ENCODE results near the gene PRTFDC1. TPM values are rescaled to one million over a fixed set of nuclear protein-coding genes. Genes with fewer than 3 reads are reported as not detected.

The PRTFDC1 gene
- total RNA-seq, 8 experiments from 2014 or later, result 5.6 to 31.3 (median 10.1) TPM

- in situ Hi-C loops (cut with MboI; ENCODE audit: low pct_unique_long_range_greater_than_20kb in 2 of 9, low sequenced_read_pairs in 9 of 9, unreplicated experiment in 9 of 9), result no loop called here
- no peaks in the 10 kb centered on the region for H3K4me1 ChIP-seq (replicated peaks in 1 of 2)
- H3K27ac ChIP-seq, result no peak overlapping the region
- no peak for ATAC-seq (replicated peaks in 6 of 8)
- WGBS, 10 experiments, result 67 to 100% (median 96%) methylated on average over 1 to 2 of the region's 2 CpGs; no CpG with 5 or more reads in 2 of the 10 experiments
- no peak overlapping the region for H3K4me3 ChIP-seq
Measured at GRCh38 chr10:24893127-24893526, 59.3 kb downstream of the PRTFDC1 start.

GRCh38 chr10:24891823-24892222, 60.6 kb downstream of the PRTFDC1 start:
- Histone ChIP-seq H3K4me1 (replicated peaks in 1 of 2) (no peaks in the 10 kb centered on the region), H3K27ac (no peak overlapping the region), H3K4me3 (no peak overlapping the region)
- WGBS, 10 experiments, result 60 to 100% (median 82%) methylated on average over 1 of the region's 1 CpG; no CpG with 5 or more reads in 4 of the 10 experiments
- peak in 3 of 8 experiments; percentile 58 to 59 (median 59) for ATAC-seq (replicated peaks in 6 of 8)
- in situ Hi-C loops (cut with MboI; ENCODE audit: low pct_unique_long_range_greater_than_20kb in 2 of 9, low sequenced_read_pairs in 9 of 9, unreplicated experiment in 9 of 9), result no loop called here

- Histone ChIP-seq H3K4me1 (replicated peaks in 1 of 2) (peaks cover 0 to under 1% of the 10 kb centered on the region in 2 donors), H3K27ac (no peak overlapping the region), H3K4me3 (no peak overlapping the region)
- in situ Hi-C loops (cut with MboI; ENCODE audit: low pct_unique_long_range_greater_than_20kb in 2 of 9, low sequenced_read_pairs in 9 of 9, unreplicated experiment in 9 of 9), result no loop called here
- ATAC-seq (replicated peaks in 6 of 8), result peak in 2 of 8 experiments; percentile 69 to 77
- WGBS, 10 experiments, result 0 to 100% (median 92%) methylated on average over 1 of the region's 1 CpG; no CpG with 5 or more reads in 6 of the 10 experiments
Measured at GRCh38 chr10:24889639-24890038, 62.8 kb downstream of the PRTFDC1 start.

GRCh38 chr10:24887855-24888231, 64.6 kb downstream of the PRTFDC1 start:
- no peak overlapping the region for H3K27ac ChIP-seq
- H3K4me1 ChIP-seq (replicated peaks in 1 of 2), result peaks cover 0 to 15% of the 10 kb centered on the region in 2 donors
- no peak for ATAC-seq (replicated peaks in 6 of 8)
- in situ Hi-C loops (cut with MboI; ENCODE audit: low pct_unique_long_range_greater_than_20kb in 2 of 9, low sequenced_read_pairs in 9 of 9, unreplicated experiment in 9 of 9), result no loop called here
- no peak overlapping the region for H3K4me3 ChIP-seq
- WGBS, 10 experiments, result 57 to 100% (median 83%) methylated on average over 1 of the region's 2 CpGs; no CpG with 5 or more reads in 3 of the 10 experiments

- no peak for ATAC-seq (replicated peaks in 6 of 8)
- H3K4me3 ChIP-seq, result no peak overlapping the region
- no peak overlapping the region for H3K27ac ChIP-seq
- WGBS, 10 experiments, result 75 to 100% (median 88%) methylated on average over 2 to 4 of the region's 5 CpGs; no CpG with 5 or more reads in 6 of the 10 experiments
- in situ Hi-C loops (cut with MboI; ENCODE audit: low pct_unique_long_range_greater_than_20kb in 2 of 9, low sequenced_read_pairs in 9 of 9, unreplicated experiment in 9 of 9), result no loop called here
- peaks cover 0 to 15% of the 10 kb centered on the region in 2 donors for H3K4me1 ChIP-seq (replicated peaks in 1 of 2)
Measured at GRCh38 chr10:24886290-24886680, 66.1 kb downstream of the PRTFDC1 start.

- in situ Hi-C loops (cut with MboI; ENCODE audit: low pct_unique_long_range_greater_than_20kb in 2 of 9, low sequenced_read_pairs in 9 of 9, unreplicated experiment in 9 of 9), result no loop called here
- no peak overlapping the region for H3K27ac ChIP-seq
- WGBS, 10 experiments, result 78 to 100% (median 94%) methylated on average over 2 to 6 of the region's 7 CpGs; no CpG with 5 or more reads in 2 of the 10 experiments
Measured at GRCh38 chr10:24885551-24886289, 66.7 kb downstream of the PRTFDC1 start.

GRCh38 chr10:24884793-24885192, 67.6 kb downstream of the PRTFDC1 start:
- WGBS, 10 experiments, result 50 to 100% (median 70%) methylated on average over 1 of the region's 1 CpG; no CpG with 5 or more reads in 6 of the 10 experiments
- in situ Hi-C loops (cut with MboI; ENCODE audit: low pct_unique_long_range_greater_than_20kb in 2 of 9, low sequenced_read_pairs in 9 of 9, unreplicated experiment in 9 of 9), result no loop called here
- Histone ChIP-seq H3K27ac (no peak overlapping the region), H3K4me3 (no peak overlapping the region), H3K4me1 (replicated peaks in 1 of 2) (peaks cover 0 to 15% of the 10 kb centered on the region in 2 donors)
- ATAC-seq (replicated peaks in 6 of 8), result no peak

More at GRCh38 chr10:24885551-24886289, 66.7 kb downstream of the PRTFDC1 start:
- no peak overlapping the region for H3K4me3 ChIP-seq
- H3K4me1 ChIP-seq (replicated peaks in 1 of 2), result peaks cover 0 to 15% of the 10 kb centered on the region in 2 donors
- ATAC-seq (replicated peaks in 6 of 8), result no peak

- in situ Hi-C loops (cut with MboI; ENCODE audit: low pct_unique_long_range_greater_than_20kb in 2 of 9, low sequenced_read_pairs in 9 of 9, unreplicated experiment in 9 of 9), result no loop called here
- peak overlapping the region in 1 of 2 donors; percentile 47 for H3K27ac ChIP-seq
- no peak overlapping the region for H3K4me3 ChIP-seq
- no peak for ATAC-seq (replicated peaks in 6 of 8)
- H3K4me1 ChIP-seq (replicated peaks in 1 of 2), result peaks cover 0 to 15% of the 10 kb centered on the region in 2 donors
- WGBS, 10 experiments, result 57 to 100% (median 89%) methylated on average over 2 of the region's 2 CpGs; no CpG with 5 or more reads in 6 of the 10 experiments
Measured at GRCh38 chr10:24884316-24884715, 68.1 kb downstream of the PRTFDC1 start.

GRCh38 chr10:24883176-24883575, 69.2 kb downstream of the PRTFDC1 start:
- 0 to 100% (median 20%) methylated on average over 1 to 2 of the region's 2 CpGs; no CpG with 5 or more reads in 2 of the 10 experiments for WGBS, 10 experiments
- H3K4me3 ChIP-seq, result no peak overlapping the region
- in situ Hi-C loops (cut with MboI; ENCODE audit: low pct_unique_long_range_greater_than_20kb in 2 of 9, low sequenced_read_pairs in 9 of 9, unreplicated experiment in 9 of 9), result no loop called here
- peaks cover 0 to 19% of the 10 kb centered on the region in 2 donors for H3K4me1 ChIP-seq (replicated peaks in 1 of 2)
- H3K27ac ChIP-seq, result peak overlapping the region in 1 of 2 donors; percentile 47
- ATAC-seq (replicated peaks in 6 of 8), result peak in 5 of 8 experiments; percentile 53 to 78 (median 61)

- no peak overlapping the region for H3K4me3 ChIP-seq
- ATAC-seq (replicated peaks in 6 of 8), result peak in 3 of 8 experiments; percentile 43 to 93 (median 73)
- no peak overlapping the region for H3K27ac ChIP-seq
- in situ Hi-C loops (cut with MboI; ENCODE audit: low pct_unique_long_range_greater_than_20kb in 2 of 9, low sequenced_read_pairs in 9 of 9, unreplicated experiment in 9 of 9), result no loop called here
- WGBS, 10 experiments, result 29 to 100% (median 86%) methylated on average over 1 to 11 of the region's 11 CpGs
- H3K4me1 ChIP-seq (replicated peaks in 1 of 2), result peaks cover 0 to 19% of the 10 kb centered on the region in 2 donors
Measured at GRCh38 chr10:24882047-24882698, 70.2 kb downstream of the PRTFDC1 start.

GRCh38 chr10:24879861-24880260, 72.5 kb downstream of the PRTFDC1 start:
- Histone ChIP-seq H3K4me3 (no peak overlapping the region), H3K27ac (no peak overlapping the region), H3K4me1 (replicated peaks in 1 of 2) (peaks cover 0 to 19% of the 10 kb centered on the region in 2 donors)
- WGBS, 10 experiments, result 88 to 100% (median 93%) methylated on average over 1 to 5 of the region's 5 CpGs; no CpG with 5 or more reads in 1 of the 10 experiments
- no peak for ATAC-seq (replicated peaks in 6 of 8)
- in situ Hi-C loops (cut with MboI; ENCODE audit: low pct_unique_long_range_greater_than_20kb in 2 of 9, low sequenced_read_pairs in 9 of 9, unreplicated experiment in 9 of 9), result no loop called here

- no peak for ATAC-seq (replicated peaks in 6 of 8)
- in situ Hi-C loops (cut with MboI; ENCODE audit: low pct_unique_long_range_greater_than_20kb in 2 of 9, low sequenced_read_pairs in 9 of 9, unreplicated experiment in 9 of 9), result no loop called here
- no peak overlapping the region for H3K27ac ChIP-seq
Measured at GRCh38 chr10:24874133-24874532, 78.3 kb downstream of the PRTFDC1 start.

GRCh38 chr10:24873281-24873683, 79.1 kb downstream of the PRTFDC1 start:
- H3K4me3 ChIP-seq, result no peak overlapping the region
- peak in 7 of 8 experiments; percentile 19 to 97 (median 40) for ATAC-seq (replicated peaks in 6 of 8)
- H3K27ac ChIP-seq, result peak overlapping the region; percentile 32 to 39
- in situ Hi-C loops (cut with MboI; ENCODE audit: low pct_unique_long_range_greater_than_20kb in 2 of 9, low sequenced_read_pairs in 9 of 9, unreplicated experiment in 9 of 9), result no loop called here
- peaks cover 30 to 33% of the 10 kb centered on the region in 2 donors for H3K4me1 ChIP-seq (replicated peaks in 1 of 2)
- WGBS, 10 experiments, result 0 to 70% (median 63%) methylated on average over 1 to 4 of the region's 4 CpGs; no CpG with 5 or more reads in 4 of the 10 experiments

More at GRCh38 chr10:24874133-24874532, 78.3 kb downstream of the PRTFDC1 start:
- Histone ChIP-seq H3K4me1 (replicated peaks in 1 of 2) (peaks cover 33 to 34% of the 10 kb centered on the region in 2 donors), H3K4me3 (no peak overlapping the region)

All from motor neuron (in vitro differentiated cells).